T1000 (cell line): ENCODE measurements around the gene KCNIP4.
A peak's percentile ranks its signal among the peaks of the same experiment; 100 is the strongest.
"Not testable (repeated sequence)": the region's sequence is repeated elsewhere in the genome, so short reads cannot be mapped to it uniquely, and the experiment has no call there.

Source experiments
- DNase-seq: peaks from one replicate; lab custom pipeline; 2025; ENCODE audit warnings: mixed read lengths; lab: John Stamatoyannopoulos, UW

KCNIP4 gene

DNA sequence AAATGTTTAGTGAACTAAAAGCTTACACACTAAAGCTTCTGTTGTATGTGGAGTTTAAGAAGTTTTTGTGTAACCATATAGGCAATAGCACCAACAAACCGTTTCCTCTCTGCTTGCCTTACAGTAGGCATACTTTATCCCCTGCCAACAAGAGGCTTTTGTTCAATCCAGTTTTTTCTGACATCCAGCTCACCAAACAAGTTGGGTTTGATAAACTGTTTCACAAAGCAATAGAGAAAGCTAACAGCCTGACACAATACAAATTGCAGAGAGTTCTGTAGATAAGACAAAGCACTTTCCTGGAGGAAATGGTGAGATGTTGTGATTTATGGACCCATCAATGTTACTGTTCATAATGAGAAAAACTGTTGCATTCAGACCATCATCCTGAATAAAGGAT lies 1194.5 kb downstream of the KCNIP4 start:
- DNase-seq, result no peak

DNA sequence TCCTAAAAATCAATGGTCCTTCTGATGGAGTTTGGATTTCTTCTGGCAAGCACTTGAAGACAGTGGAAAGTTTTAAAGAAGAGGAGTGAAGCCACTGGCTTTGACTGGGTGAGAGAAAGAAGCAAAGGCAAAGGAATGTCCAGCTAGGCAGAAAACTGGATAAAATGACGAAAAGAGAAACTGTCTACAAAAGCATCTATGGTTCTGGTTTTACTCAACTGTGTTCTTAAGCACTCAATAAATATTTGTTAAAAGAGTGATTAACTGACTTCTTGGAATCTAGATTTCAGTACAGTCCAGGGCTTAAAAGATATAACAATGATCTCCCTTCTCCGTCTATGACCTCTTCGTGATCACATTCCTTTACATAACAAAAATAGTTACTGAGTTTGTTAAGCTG lies 1195.9 kb downstream of the KCNIP4 start:
- no peak for DNase-seq

DNA sequence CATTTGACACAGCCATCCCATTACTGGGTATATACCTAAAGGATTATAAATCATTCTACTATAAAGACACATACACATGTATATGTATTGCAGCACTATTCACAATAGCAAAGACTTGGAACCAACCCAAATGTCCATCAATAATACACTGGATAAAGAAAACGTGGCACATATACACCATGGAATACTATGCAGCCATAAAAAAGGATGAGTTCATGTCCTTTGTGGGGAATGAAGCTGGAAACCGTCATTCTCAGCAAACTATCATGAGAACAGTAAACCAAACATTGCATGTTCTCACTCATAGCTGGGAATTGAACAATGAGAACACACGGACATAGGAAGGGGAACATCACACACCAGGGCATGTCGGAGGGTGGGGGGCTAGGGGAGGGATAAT lies 1202.6 kb downstream of the KCNIP4 start:
- not testable (repeated sequence) for DNase-seq

DNA sequence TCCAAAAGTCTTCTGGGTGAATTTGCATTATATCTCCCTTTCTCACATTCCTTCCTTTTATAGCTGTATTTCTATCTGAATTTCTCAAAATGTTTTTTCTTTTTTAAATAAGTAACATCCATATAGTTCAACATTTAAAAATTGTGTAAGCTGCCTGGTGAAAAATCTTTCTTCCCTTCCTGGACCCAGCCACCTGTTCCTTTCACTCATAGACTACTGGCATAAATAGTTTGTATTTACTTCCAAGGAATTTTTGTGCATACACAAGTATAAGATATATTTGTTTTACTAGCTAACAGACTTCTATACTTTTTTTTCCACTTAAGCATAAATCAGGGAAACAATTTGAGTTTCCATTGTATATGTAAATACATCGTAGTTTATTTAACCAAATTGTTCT lies 1212.6 kb downstream of the KCNIP4 start:
- DNase-seq, result no peak

DNA sequence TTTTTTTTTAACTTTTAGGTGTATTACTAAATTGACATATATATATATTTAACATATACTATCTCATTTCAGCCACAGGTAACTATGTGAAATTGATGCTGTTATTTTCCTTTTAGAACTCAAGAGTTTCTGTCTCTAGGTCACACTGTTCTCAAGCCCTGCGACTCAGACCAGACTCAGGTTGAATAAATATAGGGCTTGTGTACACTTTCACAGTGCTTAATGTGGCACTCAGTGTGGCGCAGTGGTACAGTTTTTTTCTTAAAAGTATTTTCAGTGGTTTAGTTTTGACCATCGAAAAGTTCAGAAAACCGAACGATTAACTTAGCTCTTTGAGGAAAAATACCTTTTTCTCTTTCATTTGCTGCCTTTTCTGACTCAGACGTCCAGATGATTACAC lies 1223.7 kb downstream of the KCNIP4 start:
- no peak for DNase-seq

DNA sequence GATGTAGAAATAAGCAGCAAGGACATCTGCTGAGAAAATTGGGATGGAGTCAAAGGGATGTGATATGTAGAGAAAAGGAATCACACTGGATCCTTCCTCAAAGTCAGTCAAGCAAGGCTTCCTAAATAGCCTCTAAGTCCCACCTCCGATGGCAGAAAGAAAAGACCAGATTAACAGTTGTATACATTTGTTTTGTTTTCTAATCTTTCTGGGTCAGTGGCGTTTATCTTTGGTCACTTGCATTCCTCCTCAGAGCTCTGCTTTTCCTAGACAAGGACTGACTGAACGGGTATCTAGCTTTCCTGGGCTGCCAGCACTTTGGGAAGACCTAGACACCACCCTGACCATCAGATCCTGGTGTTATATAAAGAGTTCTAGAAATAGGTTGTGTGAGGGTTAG lies 1225.1 kb downstream of the KCNIP4 start:
- no peak for DNase-seq

DNA sequence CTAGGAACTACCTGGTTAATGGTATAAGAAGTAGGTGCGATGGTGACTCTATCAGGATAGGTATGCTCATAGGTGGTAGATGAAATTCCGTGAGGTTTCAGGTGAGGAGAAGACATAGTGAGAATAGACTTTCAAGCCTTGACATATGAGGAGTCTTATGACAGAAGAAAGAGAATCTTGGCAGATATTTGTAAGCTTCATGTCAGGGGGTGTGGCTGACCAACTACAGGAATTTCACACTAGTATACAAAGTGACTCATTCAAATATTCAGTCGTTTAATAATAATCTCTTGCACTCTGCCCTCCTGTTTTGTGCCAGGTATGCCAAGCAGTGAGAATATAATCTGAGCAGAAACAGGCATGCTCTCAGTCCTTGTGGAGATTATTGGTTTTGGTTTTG lies 1225.6 kb downstream of the KCNIP4 start:
- DNase-seq, result no peak

DNA sequence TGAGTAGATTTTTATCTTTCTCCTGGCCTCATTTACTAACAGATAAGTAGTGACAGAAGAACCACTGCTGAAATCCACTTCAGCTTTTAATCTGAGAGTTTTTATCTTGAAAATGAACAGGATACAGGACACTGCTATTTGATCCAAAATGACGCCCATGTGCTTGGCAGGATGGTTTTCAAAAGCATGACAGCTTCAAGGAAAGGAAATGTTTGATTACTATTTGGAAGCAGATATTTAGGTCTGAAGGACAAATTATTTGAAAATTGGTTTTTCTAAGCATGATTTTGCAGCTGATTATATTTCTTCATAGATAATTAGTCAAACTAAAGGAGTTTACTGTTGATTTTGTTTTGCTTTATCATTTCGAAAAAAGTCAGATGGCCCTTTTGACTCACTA lies 1237.2 kb downstream of the KCNIP4 start:
- no peak for DNase-seq

DNA sequence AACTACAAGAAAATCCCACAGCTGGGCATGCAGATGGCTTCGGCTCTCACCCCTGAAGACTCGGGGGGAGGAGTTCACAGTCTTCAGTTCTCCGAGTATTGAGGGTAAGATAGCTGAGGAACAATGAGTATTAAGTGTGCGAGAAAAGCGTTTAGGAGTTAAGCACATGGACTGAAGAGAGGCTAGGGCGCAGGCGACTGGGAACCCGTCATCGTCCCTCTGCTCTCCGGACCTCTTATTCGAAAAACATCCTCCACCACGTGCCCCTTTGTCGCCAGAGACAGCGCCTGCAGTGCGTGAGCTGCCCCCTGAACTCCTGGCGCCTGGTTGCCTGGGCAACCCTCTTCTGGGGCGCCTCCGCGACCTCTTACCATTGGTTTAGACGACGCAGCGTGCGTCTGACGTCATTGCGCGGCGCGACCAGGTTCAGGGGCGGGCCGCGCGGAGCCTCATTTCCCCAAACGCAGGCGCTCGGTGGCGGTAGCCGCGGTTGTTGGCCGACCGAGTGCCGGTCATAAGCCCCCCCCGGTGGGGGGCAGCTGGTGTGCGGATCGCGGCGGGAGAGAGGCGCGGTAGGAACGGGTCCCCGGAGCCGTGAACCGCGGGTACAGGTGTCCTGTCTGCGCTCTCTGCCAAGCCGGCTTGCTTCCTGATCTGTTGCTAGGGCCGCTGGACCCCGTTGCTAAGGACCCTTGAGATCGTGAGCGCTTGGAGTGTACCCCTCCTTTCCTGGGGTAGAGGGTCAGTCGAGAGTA lies 1248.4 kb downstream of the KCNIP4 start, which contains the start of gene PACRGL:
TSS of gene PACRGL (plus strand) at position 452 of the 755 bp plus-strand sequence. CDS start 4,024 bp downstream, outside the sequence.
- DNase-seq, result peak; percentile 96

DNA sequence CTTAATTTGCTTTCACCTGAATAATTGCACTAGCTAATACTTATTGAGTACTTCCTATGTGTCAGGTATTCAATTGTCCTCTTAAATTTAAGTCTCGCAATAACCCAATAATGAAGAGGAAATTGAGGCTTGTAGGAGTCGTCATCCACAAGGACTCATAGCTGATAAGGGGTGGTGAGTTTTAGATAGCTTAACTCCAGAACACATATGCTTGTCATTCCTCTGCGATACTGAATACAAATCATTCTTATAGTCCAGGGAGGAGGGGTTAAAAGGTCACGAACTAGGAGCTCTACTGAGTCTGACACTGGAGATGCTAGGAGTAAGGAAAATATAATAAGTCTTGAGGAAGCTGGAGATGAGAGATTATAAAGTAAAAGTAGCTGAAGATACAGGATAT lies 1249.8 kb downstream of the KCNIP4 start:
- no peak for DNase-seq

DNA sequence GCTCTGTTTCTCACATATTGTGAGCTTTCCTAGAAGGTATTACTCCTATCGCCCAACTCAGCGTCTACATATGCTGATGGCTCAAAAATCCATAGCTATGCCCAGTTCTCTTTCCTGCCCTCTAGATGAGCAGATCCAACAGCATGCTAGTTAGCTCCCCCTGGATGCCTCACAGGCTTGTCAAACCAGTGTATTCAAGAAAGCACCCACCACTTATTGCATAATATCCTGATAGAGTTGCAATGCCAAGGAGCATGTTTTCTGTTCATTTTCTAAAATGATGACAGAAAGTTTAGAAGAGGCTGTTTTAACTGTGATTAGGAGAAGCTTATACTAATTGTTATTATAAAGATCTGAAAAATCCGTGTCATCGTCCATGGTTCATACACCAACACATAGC lies 1250.2 kb downstream of the KCNIP4 start:
- no peak for DNase-seq

DNA sequence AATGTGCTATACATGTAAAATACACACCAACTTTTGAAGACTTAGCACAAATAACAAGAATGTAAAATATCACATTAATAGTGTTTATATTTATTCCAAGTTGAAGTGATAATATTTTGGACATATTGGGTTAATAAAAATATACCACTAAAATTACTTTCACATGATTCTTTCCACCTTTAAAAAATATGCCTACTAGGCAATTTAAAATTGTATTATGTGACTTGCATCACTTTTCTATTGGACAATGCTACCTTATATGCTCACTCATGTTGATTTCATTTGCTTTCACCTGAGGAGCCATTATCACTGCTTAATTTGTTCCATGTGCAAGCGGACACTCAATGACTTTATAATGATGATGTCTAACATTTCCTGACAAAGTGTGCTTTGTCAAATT lies 1251.8 kb downstream of the KCNIP4 start:
- DNase-seq, result no peak

DNA sequence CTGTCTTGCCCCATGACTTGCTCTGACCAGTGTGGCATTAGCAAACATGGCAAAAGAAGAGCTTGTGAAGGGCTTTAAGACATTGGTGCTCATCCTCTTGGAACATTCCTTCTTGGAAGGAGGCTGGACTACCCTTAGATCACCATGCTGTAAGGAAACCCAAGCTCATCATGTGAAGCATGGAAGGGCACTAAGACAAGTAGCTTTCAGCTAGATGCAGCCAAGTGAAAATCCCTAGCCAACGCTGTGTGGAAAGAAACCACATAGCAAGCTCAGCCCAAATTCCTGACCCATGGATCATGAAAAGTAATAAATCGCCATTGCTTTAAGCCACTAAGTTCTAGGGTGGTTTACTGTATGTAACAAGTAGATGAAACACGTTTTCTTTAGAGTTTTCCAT lies 1260.7 kb downstream of the KCNIP4 start:
- DNase-seq, result peak; percentile 34

DNA sequence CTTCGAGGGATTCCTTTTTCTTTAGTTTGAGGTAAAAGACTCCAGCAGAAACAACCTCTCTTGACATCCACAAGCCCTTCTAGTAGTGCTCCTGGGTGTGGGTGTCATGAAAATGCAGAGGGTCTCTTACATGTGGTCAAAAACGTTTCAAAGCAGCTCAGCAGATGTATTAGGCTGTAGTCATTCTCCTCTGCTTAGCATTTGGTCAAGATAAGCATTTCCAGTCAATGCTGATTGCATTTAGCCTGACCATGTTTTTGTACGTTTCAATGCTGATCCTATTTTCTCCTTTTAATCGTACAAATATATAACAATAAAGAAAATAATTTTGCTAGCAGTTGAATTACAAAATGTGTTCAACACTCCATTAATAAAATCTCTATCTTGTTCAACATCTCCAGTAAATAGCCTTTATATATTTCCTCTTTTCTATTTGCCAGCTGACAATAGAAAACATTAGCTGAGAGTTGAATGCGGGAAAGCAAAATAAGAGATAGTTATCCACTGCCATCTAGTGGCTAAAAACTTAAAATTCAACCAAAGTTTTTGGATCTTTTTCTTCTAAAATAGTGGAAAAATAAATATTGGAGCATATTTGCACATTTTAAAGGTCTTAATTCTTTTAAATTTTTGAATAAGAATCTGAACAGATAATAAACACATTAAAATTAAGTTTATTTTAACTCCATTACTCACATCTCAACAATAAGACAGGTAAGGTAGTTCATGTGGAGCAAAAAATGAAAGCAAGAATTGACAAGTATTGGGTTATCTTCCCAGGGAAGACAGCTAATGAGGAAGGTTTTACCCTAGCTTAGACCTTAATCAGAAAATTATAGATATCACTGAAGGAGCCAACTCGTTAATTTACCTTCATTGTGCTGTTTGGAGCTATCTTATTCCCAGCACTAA lies 1263.5 kb downstream of the KCNIP4 start:
- DNase-seq, result no peak

DNA sequence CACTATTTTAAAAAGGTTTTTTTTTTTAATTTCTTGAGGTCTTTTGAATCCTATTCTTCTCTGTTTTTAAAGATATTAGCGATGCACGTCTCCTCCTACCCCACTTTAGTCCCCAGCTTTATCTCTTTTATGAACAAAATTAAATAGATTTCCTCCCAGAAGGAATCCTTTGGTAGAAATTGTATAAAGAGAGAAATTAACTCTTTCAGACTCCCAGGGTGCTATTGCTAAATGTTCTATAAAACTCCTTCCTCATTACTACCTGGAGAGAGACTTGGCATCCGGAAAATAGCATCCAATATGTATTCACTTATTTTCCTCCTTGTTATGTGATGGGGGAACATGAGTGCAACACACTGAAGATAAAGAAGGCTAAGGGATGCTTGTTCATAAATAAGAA lies 1264.8 kb downstream of the KCNIP4 start:
- no peak for DNase-seq

DNA sequence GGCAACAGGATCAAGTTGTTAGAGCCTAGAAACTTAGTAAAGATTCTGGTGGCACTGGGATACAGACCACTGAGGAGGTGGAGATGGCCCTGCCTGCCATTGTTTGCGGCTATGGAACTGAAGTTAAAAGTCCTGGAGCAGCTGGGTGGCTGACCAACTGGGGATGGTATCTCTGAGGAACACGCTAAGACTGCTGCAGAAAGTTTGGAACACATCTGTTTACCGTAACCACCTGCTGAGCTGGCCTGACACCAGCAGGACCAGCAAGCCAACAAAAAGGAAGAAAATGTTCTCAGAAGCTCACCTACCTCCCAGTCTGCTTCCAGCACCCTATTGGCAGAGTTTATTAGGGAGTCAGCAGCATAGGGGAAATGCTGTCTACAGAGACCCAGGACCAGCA lies 1265.7 kb downstream of the KCNIP4 start:
- DNase-seq, result no peak

DNA sequence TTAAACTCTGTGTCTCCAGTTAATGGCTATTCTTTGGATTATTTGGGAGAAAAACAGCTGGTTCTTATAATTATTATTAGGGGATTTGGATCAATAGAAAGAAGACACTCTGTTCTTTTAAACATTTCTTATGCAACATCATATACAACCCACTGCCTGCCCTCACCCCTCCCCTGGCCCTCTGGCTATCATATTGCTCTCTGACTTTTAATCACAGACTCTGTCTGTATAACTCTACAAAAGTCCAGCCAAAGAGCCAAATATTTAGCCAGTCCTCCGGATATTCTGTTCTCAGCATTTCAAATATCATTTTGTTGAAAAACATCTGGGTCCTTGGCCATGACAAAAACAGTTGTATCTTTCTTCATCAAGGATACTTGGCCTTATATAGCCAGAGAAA lies 1267.3 kb downstream of the KCNIP4 start:
- DNase-seq, result no peak

DNA sequence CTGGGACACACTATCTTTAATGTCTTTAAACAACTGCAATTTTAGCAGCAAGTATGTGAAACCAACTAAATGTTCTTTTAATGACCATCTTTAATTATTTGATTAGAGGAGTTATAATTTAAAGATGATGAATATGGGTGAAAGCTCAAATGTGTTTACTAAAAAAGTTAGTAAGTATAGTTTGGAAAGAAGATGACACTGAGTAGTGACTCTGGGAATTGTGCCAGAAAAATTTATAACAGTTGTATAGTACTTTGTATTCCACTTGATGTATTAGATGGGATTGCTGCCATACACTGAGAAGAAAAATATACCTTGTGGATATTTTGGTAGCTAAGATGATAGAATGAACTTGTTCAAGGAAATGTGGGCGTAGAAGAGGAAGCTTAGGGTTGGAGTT lies 1267.8 kb downstream of the KCNIP4 start:
- DNase-seq, result no peak

DNA sequence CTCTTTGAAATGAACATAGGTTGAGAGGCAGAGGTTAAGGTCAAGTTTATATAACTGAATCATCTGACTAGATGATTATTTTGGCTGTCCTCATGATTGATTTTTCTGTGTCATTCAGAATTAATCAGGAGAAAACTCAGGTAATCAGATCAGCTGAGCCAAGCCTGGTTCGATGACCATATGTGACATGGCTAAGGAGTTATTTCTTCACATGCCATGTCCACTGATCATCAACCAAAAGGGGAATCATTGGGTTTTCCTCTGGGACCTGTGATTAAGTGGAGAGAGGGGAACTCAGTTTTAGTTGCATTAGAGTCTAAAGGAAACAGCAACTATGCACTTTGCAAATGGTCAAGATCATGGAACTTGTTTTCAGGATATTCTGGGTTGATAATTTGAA lies 1268.6 kb downstream of the KCNIP4 start:
- DNase-seq, result no peak
